NB4 (cell line): ENCODE measurements around the gene TEX22.

Experiments used
- DNase-seq: peaks from one replicate; pipeline ENCODE4 v3.0.0; 2010; ENCODE audit warnings: low read depth
- H3K4me3 ChIP-seq: one replicate; pipeline ENCODE4 v1.5.1; 2011; ENCODE audit warnings: mild to moderate bottlenecking, low read depth, low read length, moderate library complexity
- MYC ChIP-seq: IDR thresholded peaks from 2 replicates; pipeline ENCODE4 v1.6.1; 2011; ENCODE audit warnings: low read depth, low read length
- POLR2A ChIP-seq: IDR thresholded peaks from 2 replicates; pipeline ENCODE4 v1.6.1; 2011; ENCODE audit warnings: mild to moderate bottlenecking; ENCODE audit not compliant: insufficient read length; ENCODE audit errors: extremely low read depth
- TF ChIP-seq, protein P1 (sequence below): IDR thresholded peaks from one replicate; pipeline ENCODE4 v1.5.1; 2012; ENCODE audit warnings: low read depth, low read length
- TF ChIP-seq, protein P2 (sequence below): IDR thresholded peaks from 2 replicates; pipeline ENCODE4 v1.6.1; 2011; ENCODE audit warnings: low read depth, low read length

TEX22 gene

GRCh38 chr14:105381446-105382342, 16.6 kb upstream of the TEX22 start:
- H3K4me3 ChIP-seq: no peak overlapping the region
- TF ChIP-seq, protein P1, sequence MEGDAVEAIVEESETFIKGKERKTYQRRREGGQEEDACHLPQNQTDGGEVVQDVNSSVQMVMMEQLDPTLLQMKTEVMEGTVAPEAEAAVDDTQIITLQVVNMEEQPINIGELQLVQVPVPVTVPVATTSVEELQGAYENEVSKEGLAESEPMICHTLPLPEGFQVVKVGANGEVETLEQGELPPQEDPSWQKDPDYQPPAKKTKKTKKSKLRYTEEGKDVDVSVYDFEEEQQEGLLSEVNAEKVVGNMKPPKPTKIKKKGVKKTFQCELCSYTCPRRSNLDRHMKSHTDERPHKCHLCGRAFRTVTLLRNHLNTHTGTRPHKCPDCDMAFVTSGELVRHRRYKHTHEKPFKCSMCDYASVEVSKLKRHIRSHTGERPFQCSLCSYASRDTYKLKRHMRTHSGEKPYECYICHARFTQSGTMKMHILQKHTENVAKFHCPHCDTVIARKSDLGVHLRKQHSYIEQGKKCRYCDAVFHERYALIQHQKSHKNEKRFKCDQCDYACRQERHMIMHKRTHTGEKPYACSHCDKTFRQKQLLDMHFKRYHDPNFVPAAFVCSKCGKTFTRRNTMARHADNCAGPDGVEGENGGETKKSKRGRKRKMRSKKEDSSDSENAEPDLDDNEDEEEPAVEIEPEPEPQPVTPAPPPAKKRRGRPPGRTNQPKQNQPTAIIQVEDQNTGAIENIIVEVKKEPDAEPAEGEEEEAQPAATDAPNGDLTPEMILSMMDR: no peak
- TF ChIP-seq MYC: no peak
- no peak for TF ChIP-seq POLR2A
- TF ChIP-seq, protein P2, sequence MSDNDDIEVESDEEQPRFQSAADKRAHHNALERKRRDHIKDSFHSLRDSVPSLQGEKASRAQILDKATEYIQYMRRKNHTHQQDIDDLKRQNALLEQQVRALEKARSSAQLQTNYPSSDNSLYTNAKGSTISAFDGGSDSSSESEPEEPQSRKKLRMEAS: no peak
- no peak for DNase-seq

DNA sequence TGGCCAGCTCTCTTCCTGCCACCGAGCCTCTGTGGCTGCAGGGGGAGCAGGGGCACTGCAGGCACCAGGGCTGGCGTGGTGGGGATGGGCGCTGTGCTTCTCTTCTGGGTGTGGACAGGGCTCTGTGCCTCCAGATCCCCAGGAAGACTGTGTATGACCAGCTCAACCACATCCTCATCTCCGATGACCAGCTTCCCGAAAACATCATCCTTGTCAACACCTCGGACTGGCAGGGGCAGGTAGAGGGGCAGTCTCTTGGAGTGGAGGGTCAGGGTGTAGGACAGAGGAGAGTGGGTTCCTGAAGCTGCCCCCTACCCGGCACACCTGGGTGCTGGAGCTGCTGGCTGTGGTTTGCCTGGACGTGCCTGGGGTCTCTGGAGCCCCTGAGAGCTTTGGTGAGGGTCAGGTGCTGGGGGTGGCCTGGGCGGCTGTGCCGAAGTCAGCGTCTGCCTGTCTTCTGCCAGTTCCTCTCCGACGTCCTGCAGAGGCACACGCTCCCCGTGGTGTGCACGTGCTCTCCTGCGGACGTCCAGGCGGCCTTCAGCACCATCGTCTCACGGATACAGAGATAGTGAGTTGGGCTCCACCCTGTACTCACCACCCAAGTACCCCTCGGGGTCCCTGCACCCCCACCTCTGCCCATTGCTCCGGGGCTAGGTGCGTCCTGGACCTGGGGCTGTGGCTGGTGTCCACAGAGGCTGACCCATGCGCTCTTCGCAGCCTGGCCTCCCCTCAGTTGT, 15.8 kb upstream of the TEX22 start:
- TF ChIP-seq, protein P2: no peak
- TF ChIP-seq, protein P1: no peak
- no peak for TF ChIP-seq MYC
- TF ChIP-seq POLR2A: no peak

DNA sequence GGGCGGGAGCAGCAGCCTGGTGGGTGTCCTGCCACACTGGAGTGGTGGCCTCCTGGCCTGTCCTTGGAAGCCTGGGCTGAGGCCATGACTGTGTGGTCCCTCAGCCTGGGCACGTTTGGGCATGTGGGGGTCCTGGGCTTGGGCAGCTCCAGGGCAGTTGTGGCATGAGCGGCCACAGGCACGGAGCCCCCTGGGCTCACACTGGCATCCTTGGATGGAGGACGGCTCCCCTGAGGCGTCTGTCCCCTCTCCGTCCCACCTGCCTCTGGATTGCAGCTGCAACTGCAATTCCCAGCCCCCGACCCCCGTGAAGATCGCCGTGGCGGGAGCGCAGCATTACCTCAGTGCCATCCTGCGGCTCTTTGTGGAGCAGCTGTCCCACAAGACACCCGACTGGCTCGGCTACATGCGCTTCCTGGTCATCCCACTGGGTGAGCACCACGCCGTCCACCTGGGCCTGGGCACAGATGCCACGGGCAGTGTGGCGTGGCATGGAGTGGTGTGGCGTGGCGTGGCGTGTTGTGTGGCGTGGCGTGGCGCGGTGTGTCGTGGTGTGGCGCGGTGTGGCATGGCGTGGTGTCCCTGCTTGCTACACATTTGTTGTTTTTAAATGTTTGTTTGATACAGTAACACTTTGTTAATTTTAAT, 15.1 kb upstream of the TEX22 start:
- TF ChIP-seq, protein P2: no peak
- no peak for TF ChIP-seq MYC
- H3K4me3 ChIP-seq: no peak overlapping the region
- DNase-seq: no peak

More for the DNA sequence above, 15.8 kb upstream of the TEX22 start:
- H3K4me3 ChIP-seq: no peak overlapping the region
- DNase-seq: no peak

- no peak overlapping the region for H3K4me3 ChIP-seq
- no peak for DNase-seq
- no peak for TF ChIP-seq MYC
- TF ChIP-seq POLR2A: no peak
- TF ChIP-seq, protein P1: no peak
- TF ChIP-seq, protein P2: no peak
These were observed 14.2 kb upstream of the TEX22 start for GRCh38 chr14:105384041-105384557.

DNA sequence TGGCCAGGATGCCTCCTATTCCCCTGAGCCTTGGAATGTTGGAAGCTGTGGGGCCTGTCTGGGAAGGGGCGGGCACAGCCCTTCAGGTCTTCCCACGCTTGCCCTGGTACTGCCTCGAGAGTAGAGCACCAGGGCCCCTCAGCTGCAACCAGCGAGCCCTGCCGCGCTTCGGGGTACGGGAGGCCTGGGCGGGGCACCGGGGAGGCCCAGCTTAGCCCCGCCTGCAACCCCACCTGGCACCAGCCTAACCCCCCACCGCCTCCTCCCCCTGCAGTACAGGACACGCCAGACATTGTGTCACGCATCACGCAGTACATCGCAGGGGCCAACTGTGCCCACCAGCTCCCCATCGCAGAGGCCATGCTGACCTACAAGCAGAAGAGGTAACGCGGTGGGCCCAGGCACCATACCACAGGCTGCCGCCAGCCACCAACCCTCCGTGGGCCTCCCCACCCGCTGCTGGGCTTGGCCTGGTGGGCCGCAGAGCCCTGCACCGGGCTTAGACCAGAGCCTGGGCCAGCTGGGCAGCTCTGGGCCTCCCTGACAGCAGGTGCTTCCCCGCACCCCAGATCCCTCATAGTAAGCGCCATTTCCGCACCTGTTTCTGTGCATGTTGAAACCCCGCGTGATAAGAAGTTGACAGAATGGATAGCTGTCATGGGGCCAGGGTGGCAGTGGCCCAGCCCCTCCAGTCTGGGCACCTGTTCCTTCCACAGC, 13.6 kb upstream of the TEX22 start:
- no peak for DNase-seq
- no peak overlapping the region for H3K4me3 ChIP-seq
- TF ChIP-seq, protein P1: no peak
- TF ChIP-seq, protein P2: no peak
